HuH-7.5 (cell line): ENCODE data around the gene DMRTC2.
"Not testable (repeated sequence)": the region's sequence is repeated elsewhere in the genome, so short reads cannot be mapped to it uniquely, and the experiment has no call there.

Experiments
- DNase-seq: peaks from one replicate; pipeline ENCODE4 v3.0.0; 2011; ENCODE audit warnings: low spot score

DMRTC2 gene

GRCh38 chr19:41871573-41872383 is 26.9 kb downstream of the DMRTC2 start:
- DNase-seq, result no peak

GRCh38 chr19:41872384-41872774 is 27.5 kb downstream of the DMRTC2 start:
- DNase-seq, result no peak

- DNase-seq, result peak; percentile 76
Observed at GRCh38 chr19:41872775-41873647, 28.2 kb downstream of the DMRTC2 start.

GRCh38 chr19:41875973-41876372 is 31.1 kb downstream of the DMRTC2 start:
- DNase-seq, result not testable (repeated sequence)

- DNase-seq, result no peak
Observed at GRCh38 chr19:41876847-41877832, 32.3 kb downstream of the DMRTC2 start, which contains the start of gene CD79A. Gene CD79A, plus strand, starts transcription at chr19:41877279. Its CDS starts 26 bp downstream, at chr19:41877305.

- DNase-seq, result no peak
Observed at GRCh38 chr19:41877916-41878905, 33.4 kb downstream of the DMRTC2 start.

- DNase-seq, result no peak
Observed at GRCh38 chr19:41879080-41879479, 34.2 kb downstream of the DMRTC2 start.

GRCh38 chr19:41879670-41880328 is 35.0 kb downstream of the DMRTC2 start:
- no peak for DNase-seq

GRCh38 chr19:41880329-41880708 is 35.5 kb downstream of the DMRTC2 start:
- DNase-seq, result no peak

- peak; percentile 78 for DNase-seq
Observed at GRCh38 chr19:41882568-41883462, 38.0 kb downstream of the DMRTC2 start, which contains the start of gene ARHGEF1. Gene ARHGEF1, plus strand, starts transcription at chr19:41883184. Its CDS starts 4,899 bp downstream, at chr19:41888083.

- DNase-seq, result no peak
Observed at GRCh38 chr19:41883463-41883820, 38.6 kb downstream of the DMRTC2 start.

GRCh38 chr19:41883821-41884733 is 39.2 kb downstream of the DMRTC2 start:
- peak; percentile 99 for DNase-seq

GRCh38 chr19:41886761-41887710 is 42.2 kb downstream of the DMRTC2 start:
- no peak for DNase-seq

GRCh38 chr19:41887711-41888382 is 43.0 kb downstream of the DMRTC2 start:
- DNase-seq, result peak; percentile 48

- no peak for DNase-seq
Observed at GRCh38 chr19:41888926-41889325, 44.1 kb downstream of the DMRTC2 start.

GRCh38 chr19:41889896-41890295 is 45.1 kb downstream of the DMRTC2 start:
- DNase-seq, result no peak
